Endothelial cell of umbilical vein (primary cell): ENCODE data around the gene DIAPH3. TPM values are rescaled to one million over a fixed set of nuclear protein-coding genes. Genes with fewer than 3 reads are reported as not detected.

Source experiments
- BruUV-seq: library from RNA; stranded (reverse); fragments of 400-500 nt; replicated peaks from 2 replicates; lab custom pipeline; 2021; lab: Mats Ljungman, UMichigan
- CTCF ChIA-PET: fragments of 300-600, 350-600 bp; sonication (Branson Sonifier 250); formaldehyde crosslinking; loops from one replicate; lab custom pipeline; 2021; ENCODE audit warnings: antibody characterized with exemption, inconsistent platforms; lab: Charles Lee
- POLR2A ChIA-PET: fragments of 300-600, 350-600 bp; sonication (Branson Sonifier 250); formaldehyde crosslinking; loops from one replicate; lab custom pipeline; 2021; ENCODE audit warnings: antibody characterized with exemption, inconsistent platforms; lab: Charles Lee
- DNase-seq: peaks from one replicate; pipeline ENCODE4 v3.0.0-alpha.2; 2011; ENCODE audit warnings: low read depth, low spot score
- FAIRE-seq: peaks from 2 replicates; lab custom pipeline; 2011; peaks lifted over from hg19 to GRCh38; lab: Jason Lieb, UNC
- H2AFZ ChIP-seq: 2 replicates; pipeline ENCODE4 v1.6.0; 2012; ENCODE audit warnings: low read depth, low read length, control low read depth, inconsistent platforms
- H3K27ac ChIP-seq: 2 replicates; pipeline ENCODE4 v1.5.1; 2011; ENCODE audit warnings: low read depth, mild to moderate bottlenecking, control low read depth, low read length, moderate library complexity; ENCODE audit not compliant: insufficient read depth
- H3K27me3 ChIP-seq, 2 experiments: 2 replicates each; pipeline versions ENCODE4 v1.6.0 to v1.6.1; 2011; ENCODE audit warnings: low read length in 2 of 2, mixed read lengths in 1 of 2; ENCODE audit not compliant: control insufficient read depth in 2 of 2, insufficient read depth in 2 of 2
- H3K36me3 ChIP-seq, 2 experiments: 2 replicates in 1 of 2; 3 replicates in 1 of 2; pipeline ENCODE4 v1.5.1; 2011; ENCODE audit warnings: low read length in 2 of 2, mild to moderate bottlenecking in 1 of 2, moderate library complexity in 1 of 2; ENCODE audit not compliant: control insufficient read depth in 2 of 2, insufficient read depth in 2 of 2; ENCODE audit errors: extremely low read depth in 1 of 2
- H3K4me1 ChIP-seq: 3 replicates; pipeline ENCODE4 v1.5.1; 2011; ENCODE audit warnings: mild to moderate bottlenecking, low read length; ENCODE audit not compliant: control insufficient read depth, insufficient read depth; ENCODE audit errors: extremely low read depth
- H3K4me2 ChIP-seq: 2 replicates; pipeline ENCODE4 v1.6.1; 2011; ENCODE audit warnings: low read length, control low read depth, mixed read lengths; ENCODE audit not compliant: insufficient read depth
- H3K4me3 ChIP-seq, 3 experiments: fragments of 200-600 bp in 1 of 3; sonication (generic), shearing (Covaris generic) in 1 of 3; replicated peaks in 1 of 3; 2 replicates each; pipeline ENCODE4 v1.5.1; 2011 to 2016; ENCODE audit warnings: control low read depth in 3 of 3, low read length in 3 of 3, mild to moderate bottlenecking in 2 of 3, inconsistent platforms in 1 of 3, low read depth in 1 of 3, moderate library complexity in 1 of 3; ENCODE audit not compliant: insufficient read depth in 1 of 3
- H3K79me2 ChIP-seq: 2 replicates; pipeline ENCODE4 v1.6.0; 2012; ENCODE audit warnings: low read length, inconsistent platforms; ENCODE audit not compliant: control insufficient read depth, insufficient read depth
- H3K9ac ChIP-seq: replicated peaks from 2 replicates; pipeline ENCODE3; 2011; ENCODE audit warnings: low read length, control low read depth; ENCODE audit not compliant: insufficient read depth; ENCODE audit errors: extremely low read depth
- H3K9me1 ChIP-seq: replicated peaks from 3 replicates; pipeline ENCODE4 v1.6.0; 2011; ENCODE audit warnings: mild to moderate bottlenecking, low read length; ENCODE audit not compliant: control insufficient read depth, insufficient read depth; ENCODE audit errors: extremely low read depth
- H3K9me3 ChIP-seq: replicated peaks from 2 replicates; pipeline ENCODE4 v1.5.1; 2012; ENCODE audit warnings: low read length, inconsistent platforms; ENCODE audit not compliant: control insufficient read depth, insufficient read depth
- H4K20me1 ChIP-seq: replicated peaks from 2 replicates; pipeline ENCODE3; 2011; ENCODE audit warnings: mild to moderate bottlenecking, low read length; ENCODE audit not compliant: control insufficient read depth, insufficient read depth; ENCODE audit errors: extremely low read depth
- CTCF ChIP-seq, 2 donors: IDR thresholded peaks; 1 replicate in 1 of 2; 2 replicates in 1 of 2; pipeline ENCODE4 v1.5.1; 2011; ENCODE audit warnings: low read length in 2 of 2, mild to moderate bottlenecking in 2 of 2, moderate library complexity in 2 of 2, control low read depth in 1 of 2, inconsistent platforms in 1 of 2, low read depth in 1 of 2; ENCODE audit not compliant: insufficient read depth in 1 of 2; ENCODE audit errors: extremely low read depth in 1 of 2
- EZH2 ChIP-seq: IDR thresholded peaks from 2 replicates; pipeline ENCODE4 v1.6.1; 2012; ENCODE audit warnings: borderline replicate concordance, low read depth, mild to moderate bottlenecking, moderate library complexity, low read length, inconsistent platforms; ENCODE audit not compliant: severe bottlenecking
- FOS ChIP-seq: IDR thresholded peaks from 2 replicates; pipeline ENCODE4 v1.6.1; 2011; ENCODE audit warnings: mild to moderate bottlenecking, low read length, moderate library complexity, borderline replicate concordance; ENCODE audit not compliant: insufficient read depth
- GATA2 ChIP-seq: IDR thresholded peaks from 2 replicates; pipeline ENCODE4 v1.7.0; 2011; ENCODE audit warnings: low read depth, mild to moderate bottlenecking, moderate library complexity, mixed read lengths, low read length; ENCODE audit not compliant: insufficient read length, insufficient read depth
- JUN ChIP-seq: IDR thresholded peaks from 2 replicates; pipeline ENCODE4 v1.6.1; 2011; ENCODE audit warnings: borderline replicate concordance, low read depth; ENCODE audit not compliant: insufficient read length, insufficient read depth
- MYC ChIP-seq: IDR thresholded peaks from one replicate; pipeline ENCODE4 v1.6.1; 2011; ENCODE audit warnings: mild to moderate bottlenecking, low read depth, low read length
- POLR2A ChIP-seq: IDR thresholded peaks from 2 replicates; pipeline ENCODE4 v1.6.1; 2012; ENCODE audit warnings: low read depth, mild to moderate bottlenecking, control low read depth, low read length
- POLR2AphosphoS5 ChIP-seq: IDR thresholded peaks from 2 replicates; pipeline ENCODE4 v1.6.1; 2012; ENCODE audit warnings: low read depth, mild to moderate bottlenecking, control low read depth, low read length, moderate library complexity; ENCODE audit not compliant: insufficient read depth
- dilution Hi-C: fragments of 300-500 bp; cut with MboI; formaldehyde crosslinking; loops from one replicate; pipeline ENCODE4 v1.15.0; 2019; ENCODE audit warnings: low sequenced_read_pairs; ENCODE audit not compliant: extremely low pct_ligation_motif_present
- intact Hi-C: fragments of 100-400 bp; cut with micrococcal nuclease; formaldehyde crosslinking; loops from one replicate; pipeline ENCODE4 v1.10.0; 2022
- polyA plus RNA-seq, 4 experiments: library from polyadenylated mRNA; depleted of rRNA in 3 of 4; stranded (reverse) in 3 of 4; unstranded in 1 of 4; fragments of >200 nt; gene quantifications; 2 replicates each; pipeline versions ENCODE4 v1.2.1 to v1.2.3, GENCODE V29; 2011 to 2012; ENCODE audit warnings: missing spikeins in 1 of 4
- total RNA-seq: library from RNA; stranded (reverse); gene quantifications from 2 replicates; pipeline ENCODE4 v1.2.3, GENCODE V29; 2021
- TF ChIP-seq, protein P1 (sequence below): IDR thresholded peaks from 2 replicates; pipeline ENCODE4 v1.6.1; 2011; ENCODE audit not compliant: insufficient read depth, insufficient read length

DIAPH3 gene
- total and polyA plus RNA-seq, 2 donors (not counting 3 experiments of a cell fraction or from before 2014, with no cell fraction given): 9.9 to 44.0 TPM

GRCh38 chr13:59665184-59665583 lies 498.5 kb downstream of the DIAPH3 start:
- no peaks in the 10 kb centered on the region for H4K20me1 ChIP-seq
- H3K4me1 ChIP-seq: peaks cover 16% of the 10 kb centered on the region
- H3K4me2 ChIP-seq: no peak overlapping the region
- H2AFZ ChIP-seq: no peak overlapping the region
- intact Hi-C loops (loop anchor here (5.0 kb wide), 1 partner anchor 173 kb away; no protein-coding TSS in a partner anchor), dilution Hi-C loops (no loop called here)
- no peaks in the 10 kb centered on the region for H3K9me1 ChIP-seq
- BruUV-seq: no TSS peak
- DNase-seq (no peak), FAIRE-seq (no peak)
- no peak overlapping the region for H3K4me3 ChIP-seq
- no peaks in the 10 kb centered on the region for H3K36me3 ChIP-seq
- CTCF ChIA-PET: interaction anchor here (1.5 to 2.0 kb wide), 2 partner anchors 10 to 134 kb away, joined by 8 read pairs; no protein-coding TSS in a partner anchor
- no peak for TF ChIP-seq CTCF (IDR thresholded peaks at IDR 0.05; ENCODE audit: extremely low read depth in 1 of 2, insufficient read depth in 1 of 2, low read depth in 1 of 2, low read length in 2 of 2)
- no peak for TF ChIP-seq JUN
- TF ChIP-seq MYC: no peak
- no peak for TF ChIP-seq GATA2
- no peaks in the 10 kb centered on the region for H3K79me2 ChIP-seq
- no peak overlapping the region for H3K9ac ChIP-seq
- H3K27me3 ChIP-seq: no peaks in the 10 kb centered on the region
- no peaks in the 10 kb centered on the region for H3K9me3 ChIP-seq
- H3K27ac ChIP-seq: no peak overlapping the region
- POLR2A ChIA-PET: no interaction called here

GRCh38 chr13:59664586-59664985 lies 499.1 kb downstream of the DIAPH3 start:
- intact Hi-C loops: no loop called here
- ChIA-PET CTCF (no interaction called here), POLR2A (no interaction called here)
- no peaks in the 10 kb centered on the region for H3K36me3 ChIP-seq
- H2AFZ ChIP-seq: no peak overlapping the region
- no peak overlapping the region for H3K4me3 ChIP-seq
- no peaks in the 10 kb centered on the region for H3K9me1 ChIP-seq
- H3K27me3 ChIP-seq: no peaks in the 10 kb centered on the region
- peaks cover 16% of the 10 kb centered on the region for H3K4me1 ChIP-seq
- TF ChIP-seq EZH2 (no peak), MYC (no peak), JUN (no peak), GATA2 (no peak), CTCF (IDR thresholded peaks at IDR 0.05; ENCODE audit: extremely low read depth in 1 of 2, insufficient read depth in 1 of 2, low read depth in 1 of 2, low read length in 2 of 2) (no peak), FOS (no peak), POLR2A (no peak), POLR2AphosphoS5 (no peak)
- TF ChIP-seq, protein P1, sequence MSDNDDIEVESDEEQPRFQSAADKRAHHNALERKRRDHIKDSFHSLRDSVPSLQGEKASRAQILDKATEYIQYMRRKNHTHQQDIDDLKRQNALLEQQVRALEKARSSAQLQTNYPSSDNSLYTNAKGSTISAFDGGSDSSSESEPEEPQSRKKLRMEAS: no peak
- DNase-seq (no peak), FAIRE-seq (no peak)
- H3K4me2 ChIP-seq: no peak overlapping the region
- H3K9me3 ChIP-seq: no peaks in the 10 kb centered on the region
- dilution Hi-C loops: no loop called here
- no peaks in the 10 kb centered on the region for H4K20me1 ChIP-seq
- no peak overlapping the region for H3K27ac ChIP-seq
- BruUV-seq: no TSS peak
- H3K9ac ChIP-seq: no peak overlapping the region
- H3K79me2 ChIP-seq: no peaks in the 10 kb centered on the region
